ENCODE measurements around the gene MEGF6.

MEGF6 gene

DNA sequence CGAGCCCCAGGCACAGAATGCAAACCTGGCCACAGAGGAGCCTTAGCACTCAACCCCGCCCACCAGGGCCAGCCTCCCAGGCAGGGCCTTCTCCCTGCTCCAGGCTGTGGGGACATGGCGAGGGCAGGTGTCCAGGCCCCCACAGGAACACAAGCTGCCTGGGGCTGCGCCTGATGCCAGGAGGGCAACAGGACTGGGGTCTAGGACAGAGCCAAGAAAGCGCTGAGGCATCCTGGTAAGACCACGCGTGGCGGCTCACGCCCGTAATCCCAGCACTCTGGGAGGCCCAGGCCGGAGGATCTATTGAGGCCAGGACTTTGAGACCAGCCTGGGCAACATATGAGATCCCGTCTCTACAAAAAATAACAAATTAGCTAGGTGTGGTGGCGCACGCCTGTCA is 59.1 kb downstream of the MEGF6 start:
- DNase-seq = no peak

DNA sequence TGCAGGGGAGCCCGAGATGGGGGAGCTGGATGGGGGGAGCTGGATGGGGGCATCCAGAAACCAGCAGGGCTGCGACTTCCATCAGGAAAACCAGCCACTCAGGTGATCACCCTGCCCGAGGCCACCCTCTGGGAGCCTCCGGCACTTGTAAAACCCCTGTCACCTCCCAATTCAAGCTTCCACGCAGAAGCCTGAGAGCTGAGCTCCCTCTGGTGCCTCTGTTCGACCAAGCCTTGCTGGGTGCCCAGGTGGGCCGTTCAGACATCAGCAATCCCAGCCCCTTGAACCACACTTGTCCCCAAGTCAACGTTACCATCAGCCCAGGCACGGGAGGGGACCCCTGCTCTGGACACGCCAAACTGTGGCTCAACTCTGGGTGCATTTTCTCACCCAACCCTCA is 59.6 kb downstream of the MEGF6 start:
- DNase-seq = no peak

DNA sequence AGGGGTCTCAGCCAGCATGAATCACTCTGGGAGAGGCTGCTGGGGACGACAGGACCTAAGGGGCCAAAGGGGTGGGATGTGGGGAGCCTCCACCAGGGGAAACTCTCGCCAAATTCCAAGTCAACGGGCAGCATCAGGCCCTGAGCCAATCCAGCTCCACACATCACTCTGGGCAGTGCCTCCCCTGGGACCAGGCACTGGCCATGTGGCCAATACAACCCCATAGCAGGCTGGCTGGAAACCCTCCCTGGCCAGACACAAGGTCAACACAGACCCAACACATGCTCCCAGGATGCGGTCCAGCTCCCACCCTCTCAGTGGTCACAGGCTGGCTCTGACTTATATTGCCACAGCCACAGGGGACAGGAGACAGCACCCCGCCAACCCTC is 60.0 kb downstream of the MEGF6 start:
- no peak for DNase-seq

DNA sequence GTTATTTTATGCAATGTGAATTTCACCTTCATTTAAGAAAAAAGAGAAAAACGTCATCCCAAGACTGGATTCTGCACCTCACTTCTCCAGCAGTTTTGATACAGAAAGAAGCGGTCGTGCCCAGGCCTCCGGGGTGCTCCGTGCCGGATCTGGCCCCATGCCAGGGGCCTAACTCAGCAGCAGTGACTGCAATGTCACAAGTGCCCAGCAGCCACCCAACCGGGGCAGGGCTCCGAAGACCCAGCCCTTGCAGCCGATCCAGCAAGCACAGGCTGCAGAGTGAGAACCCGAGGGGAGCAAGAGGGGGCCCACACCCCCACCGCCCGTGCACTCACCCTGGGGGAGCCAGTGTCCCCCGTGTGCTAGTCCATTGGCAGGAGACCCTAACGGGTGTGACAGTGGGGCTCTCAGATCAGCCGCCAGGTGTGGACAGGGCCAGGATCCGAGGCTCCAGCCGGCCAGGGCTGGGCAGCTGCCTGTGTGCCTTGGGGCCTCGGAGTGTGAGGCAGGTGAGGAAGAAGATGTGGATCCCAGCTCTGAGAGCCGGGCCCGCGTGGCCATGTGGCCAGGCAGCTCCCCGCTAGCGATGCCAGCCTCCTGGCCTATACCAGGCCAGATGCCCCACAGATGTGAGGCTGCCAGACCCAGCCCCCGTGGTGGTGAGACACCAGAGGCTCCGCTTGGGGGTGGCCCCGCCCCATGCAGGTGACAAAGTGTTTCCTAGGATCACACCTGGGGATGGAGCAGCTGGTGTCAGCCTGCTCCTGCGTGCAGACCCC is 60.6 kb downstream of the MEGF6 start:
- DNase-seq = no peak

DNA sequence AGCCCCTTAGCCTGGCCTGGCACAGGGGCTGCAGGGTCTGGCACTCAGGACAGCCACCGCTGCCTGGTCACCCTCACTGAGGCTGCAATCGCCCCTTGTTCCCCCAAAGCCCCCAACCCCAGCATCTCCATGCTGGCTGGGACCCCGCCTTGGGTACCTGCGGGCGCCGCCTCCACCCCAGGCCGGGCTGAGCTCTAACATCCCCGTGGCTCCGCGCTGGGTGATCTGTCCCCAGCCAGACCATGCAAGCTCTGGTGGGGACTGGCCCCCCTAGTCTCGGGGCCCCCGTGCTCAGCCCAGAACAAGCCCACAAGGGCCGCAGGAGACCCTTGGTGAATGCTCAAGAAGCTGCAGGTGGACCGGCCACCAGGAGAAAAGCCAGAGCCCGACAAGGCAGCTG is 62.4 kb downstream of the MEGF6 start:
- DNase-seq = no peak

DNA sequence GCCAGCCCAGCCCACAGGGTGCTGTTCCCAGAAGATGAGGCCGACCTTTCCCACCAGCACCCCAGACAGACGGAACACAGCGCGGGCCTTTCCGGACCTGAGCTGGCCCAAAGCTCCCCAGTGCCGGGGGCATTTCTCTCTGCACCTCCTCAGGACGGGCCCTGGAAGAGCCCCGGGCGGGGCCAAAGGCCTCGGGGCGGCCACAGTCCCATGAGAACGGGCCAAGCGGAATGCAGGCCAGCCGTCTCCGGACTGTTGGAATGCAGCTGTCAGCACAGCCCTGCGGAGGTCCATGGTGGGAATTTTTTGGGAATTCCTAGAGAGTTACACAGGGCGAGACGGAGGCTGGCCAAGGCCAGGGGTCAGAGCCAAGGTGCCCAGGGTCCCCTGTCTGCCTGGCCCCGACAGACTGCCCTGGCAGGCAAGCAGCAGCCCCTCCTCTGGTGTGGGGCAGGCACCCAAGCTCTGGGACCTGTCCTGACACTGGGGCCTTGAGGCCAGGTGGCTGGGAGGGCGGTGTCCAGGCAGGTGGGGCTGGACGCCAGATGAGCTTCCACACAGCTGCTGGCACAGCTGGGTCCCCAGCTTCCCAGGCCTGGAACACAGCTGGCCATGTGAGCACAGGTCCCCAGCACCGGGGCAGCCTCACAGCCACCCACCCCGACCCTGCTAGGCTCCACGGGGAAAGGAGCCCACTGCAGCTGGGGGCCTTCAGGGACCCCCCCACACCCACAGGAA is 63.0 kb downstream of the MEGF6 start:
- no peak for DNase-seq

DNA sequence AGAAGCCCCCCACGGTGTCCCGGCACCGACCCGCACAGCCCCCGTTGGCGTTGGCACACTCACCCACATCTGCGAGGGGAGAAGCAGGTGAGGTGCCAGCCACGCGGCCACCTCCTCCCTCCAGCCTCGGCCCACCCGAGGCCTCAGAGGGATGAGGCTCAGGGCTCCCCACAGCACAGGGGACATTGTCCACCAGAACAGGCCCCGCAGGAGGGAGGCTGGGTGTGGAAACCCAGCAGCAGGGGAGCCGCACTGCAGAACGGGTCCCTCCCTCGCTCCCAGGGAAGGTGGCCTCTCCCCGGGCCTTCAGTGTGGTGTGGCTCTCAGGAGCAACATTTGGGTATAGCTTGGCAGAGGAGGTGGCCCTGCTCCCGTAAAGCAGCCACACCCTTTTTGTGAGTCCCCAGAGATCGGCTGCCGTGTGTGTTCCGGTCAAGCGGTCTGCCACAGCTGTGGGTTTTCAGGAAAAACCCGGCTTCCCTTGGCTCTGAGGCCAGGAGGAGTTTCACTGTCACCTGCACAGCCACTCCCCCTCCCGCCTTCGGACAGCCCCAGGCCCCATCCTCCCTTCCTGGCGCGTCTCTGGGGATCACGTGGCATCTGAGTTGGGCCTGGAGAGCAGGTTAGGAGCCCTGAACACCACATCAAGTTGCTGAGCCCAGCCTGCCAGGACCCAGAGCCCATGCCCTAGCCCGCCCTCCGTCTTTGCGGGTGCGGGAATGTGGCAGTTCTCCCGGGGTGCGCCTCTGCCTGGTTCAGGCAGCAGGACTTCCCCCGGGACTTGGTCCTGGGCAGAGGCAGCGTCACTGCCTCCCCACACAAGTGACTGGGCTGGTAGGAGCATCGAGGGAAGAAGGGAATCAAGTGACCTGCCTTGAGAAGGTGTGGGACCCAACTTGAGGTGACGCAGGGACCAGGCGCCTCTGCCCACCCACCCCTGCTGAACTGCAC is 64.0 kb downstream of the MEGF6 start:
- DNase-seq = no peak

DNA sequence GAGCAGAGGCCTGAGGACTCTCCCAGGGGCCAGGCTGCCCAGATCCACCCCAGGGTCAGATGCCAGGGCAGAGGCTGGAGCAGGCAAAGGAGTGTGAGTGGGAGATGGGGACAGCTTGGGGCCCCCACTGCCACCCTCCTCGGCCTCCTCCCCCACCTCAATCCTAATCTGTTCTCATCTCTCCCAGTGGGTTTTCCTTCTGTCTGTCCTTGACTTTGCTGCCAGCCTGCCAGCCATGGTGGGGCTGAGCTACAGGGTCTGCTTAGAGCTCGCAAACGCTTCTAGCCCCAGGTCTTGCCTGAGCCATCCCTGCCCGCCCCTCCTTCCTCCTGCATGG is 65.3 kb downstream of the MEGF6 start:
- DNase-seq = no peak

DNA sequence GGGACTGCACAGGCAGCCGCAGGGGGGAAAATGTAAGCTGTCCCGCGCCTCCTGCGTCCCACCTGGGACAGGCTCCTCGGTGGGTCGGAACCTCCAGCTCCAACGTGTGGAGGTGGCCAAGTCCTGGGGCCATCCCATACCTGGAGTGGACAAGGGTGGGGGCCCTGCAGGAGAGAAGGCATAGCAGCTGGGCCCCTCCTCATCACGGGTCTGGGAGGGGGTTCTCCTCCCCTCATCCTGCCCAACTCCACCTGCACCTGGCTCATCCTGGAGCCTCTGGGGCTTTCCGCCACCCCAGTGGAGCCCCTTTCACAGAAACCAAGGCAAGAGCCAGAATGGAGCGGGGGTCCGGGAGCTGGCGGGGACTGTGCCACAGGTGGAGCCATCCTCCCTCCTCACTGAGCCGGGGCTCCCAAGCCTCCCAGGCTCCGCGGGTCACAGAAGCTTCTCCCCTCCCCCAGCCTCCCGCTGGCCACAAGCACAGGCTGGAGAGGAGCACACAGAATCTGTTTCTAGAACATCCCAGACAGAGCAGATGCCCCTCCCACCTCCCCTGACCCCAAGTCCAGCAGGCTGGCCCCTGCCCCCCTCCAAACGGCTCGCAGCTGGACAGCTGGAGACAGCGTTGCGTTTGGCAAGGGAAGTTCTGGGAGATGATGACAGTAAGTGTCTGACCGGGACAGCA is 65.8 kb downstream of the MEGF6 start:
- DNase-seq = no peak

DNA sequence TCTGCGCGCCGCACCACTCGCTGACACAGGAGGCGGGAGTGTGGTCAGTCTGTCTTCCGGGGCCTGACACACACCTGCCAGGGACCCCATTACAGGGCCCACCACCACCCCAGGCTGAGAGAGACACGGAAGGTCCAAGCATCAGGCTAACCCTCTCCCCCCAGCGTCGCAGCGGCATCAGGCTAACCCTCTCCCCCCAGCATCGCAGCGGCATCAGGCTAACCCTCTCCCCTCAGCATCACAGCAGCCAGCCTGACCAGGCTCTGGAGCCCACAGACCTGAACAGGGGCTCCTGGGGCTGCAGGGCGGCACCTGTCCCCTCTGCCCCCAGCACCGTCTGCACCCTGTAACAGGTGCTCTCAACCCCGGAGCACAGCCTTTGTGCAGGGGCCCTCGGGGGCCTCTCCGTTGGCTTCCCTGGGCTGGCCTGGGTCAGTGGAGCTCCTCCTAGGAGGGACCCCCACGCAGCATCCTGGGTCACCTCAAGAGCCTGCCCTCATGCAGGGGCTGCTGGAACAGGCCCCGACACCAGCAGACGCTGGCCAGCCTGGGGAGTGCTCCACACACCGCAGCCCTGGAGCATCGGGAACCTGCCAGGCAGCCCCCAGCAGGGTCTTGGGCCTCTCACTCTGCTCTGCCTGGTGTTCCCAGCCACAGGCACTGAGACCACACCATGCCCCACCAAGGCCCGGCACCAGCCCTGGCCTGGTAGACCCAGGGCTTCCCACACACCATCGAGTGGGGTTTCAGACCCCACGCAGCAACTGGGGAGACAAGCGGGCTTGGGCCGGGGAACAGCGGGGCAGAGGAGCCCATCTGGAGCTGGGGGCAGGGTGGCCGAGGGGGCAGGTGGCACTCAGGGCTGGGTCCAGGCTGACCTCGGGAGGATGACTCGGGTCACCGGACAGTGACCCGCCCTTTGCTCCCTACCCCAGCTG is 67.0 kb downstream of the MEGF6 start:
- DNase-seq = no peak

DNA sequence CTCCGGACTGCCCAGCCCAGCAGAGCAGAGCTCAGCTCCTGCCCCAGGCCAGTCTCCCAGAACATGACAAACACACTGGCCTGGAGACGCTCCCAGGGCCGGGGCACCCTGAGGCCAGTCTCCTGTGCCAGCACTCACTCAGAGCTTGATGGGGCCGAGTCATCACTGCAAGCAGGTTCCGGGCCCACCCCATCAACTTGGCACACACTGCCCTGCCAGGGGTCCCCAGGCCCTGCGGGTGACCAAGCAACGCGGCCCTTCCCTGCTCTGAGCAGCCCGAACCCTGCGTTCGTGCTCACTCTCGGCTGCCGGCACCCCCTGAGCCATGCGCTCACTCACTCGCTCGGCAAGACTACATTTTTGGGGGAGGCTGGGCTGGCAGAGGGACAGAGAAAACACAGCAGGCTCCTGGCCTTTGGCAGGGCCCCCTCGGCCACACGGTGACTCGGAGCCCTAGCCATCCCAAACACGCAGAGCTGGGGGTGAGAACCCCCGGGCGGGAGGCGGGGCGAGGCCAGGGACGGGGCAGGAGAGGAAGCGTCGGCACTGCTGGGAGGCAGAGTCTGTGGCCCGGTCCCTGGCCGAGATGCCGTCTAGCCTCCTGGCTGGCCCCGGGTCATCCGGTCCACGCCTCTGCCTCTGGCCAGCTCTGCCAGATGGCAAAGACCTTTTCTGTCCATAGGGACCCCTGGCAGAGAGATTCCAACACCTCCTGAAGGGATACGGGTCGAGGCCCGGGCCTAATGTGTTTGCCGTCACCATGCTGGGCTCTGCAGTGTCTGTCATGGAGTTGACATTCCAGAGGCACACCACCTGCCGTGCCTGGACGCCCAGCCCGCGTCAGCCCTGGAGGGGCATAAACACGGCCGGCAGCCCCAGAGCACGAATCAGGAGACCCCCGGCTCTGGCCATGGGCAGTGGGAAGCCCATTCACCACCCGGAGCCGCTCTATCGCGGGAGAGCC is 68.0 kb downstream of the MEGF6 start:
- no peak for DNase-seq

DNA sequence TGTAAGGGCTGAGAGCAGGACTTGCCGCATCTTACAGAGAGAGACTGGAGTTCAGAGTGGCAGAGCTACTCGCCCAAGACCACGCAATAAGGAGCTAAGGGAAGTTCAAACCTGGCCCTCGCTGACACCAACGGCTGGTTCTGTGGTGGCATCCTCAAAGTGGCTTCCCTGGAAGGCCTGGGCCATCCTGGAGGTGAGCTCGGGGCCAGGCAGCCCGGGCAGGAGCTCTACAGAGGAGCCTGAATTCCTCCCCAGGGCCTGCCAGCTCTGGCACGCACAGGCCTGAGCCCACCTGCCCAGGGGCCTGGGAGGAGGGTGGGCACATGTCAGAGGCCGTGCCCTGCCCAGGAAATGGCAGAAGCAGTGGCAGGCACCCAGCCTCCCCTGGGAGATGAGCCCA is 68.6 kb downstream of the MEGF6 start:
- no peak for DNase-seq

DNA sequence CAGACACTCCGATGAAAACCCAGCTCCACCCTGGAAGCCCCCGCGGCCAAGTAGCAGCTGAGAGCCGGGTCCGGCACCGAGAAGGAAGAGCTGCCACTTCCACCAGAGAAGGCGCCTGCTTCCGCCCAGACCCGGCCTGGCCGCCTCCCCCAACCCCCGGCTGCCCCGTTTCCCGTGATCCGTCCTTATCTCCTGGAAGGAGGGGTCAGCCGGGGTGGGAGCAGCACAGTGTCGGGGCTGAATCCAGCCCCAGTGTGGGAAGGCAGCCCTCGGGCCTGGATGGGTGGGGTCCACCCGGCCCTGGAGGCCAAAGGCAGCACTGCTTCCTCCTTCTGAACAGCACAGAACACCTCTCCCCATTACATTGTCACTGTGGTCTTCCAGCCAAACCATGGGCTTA is 69.4 kb downstream of the MEGF6 start:
- DNase-seq = no peak

DNA sequence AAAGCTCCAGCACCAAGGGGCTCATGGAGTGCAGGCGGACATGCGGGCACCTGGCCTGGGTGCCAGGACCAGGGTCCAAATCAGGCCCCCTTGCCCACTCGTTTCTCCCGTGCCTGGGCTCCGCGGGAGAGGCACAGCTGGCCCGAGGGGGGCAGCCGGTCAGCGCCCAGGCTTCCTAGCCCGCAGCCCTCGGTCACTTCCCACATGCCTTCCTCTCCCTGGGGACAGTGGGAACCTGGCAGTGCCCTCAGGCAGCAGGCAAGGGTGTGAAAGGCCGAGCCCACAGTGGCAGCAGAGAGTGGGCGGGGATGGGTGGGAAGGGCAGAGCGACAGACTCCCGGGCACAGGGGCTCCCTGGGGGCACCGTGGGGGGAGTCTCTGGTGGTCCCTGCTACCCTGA is 69.8 kb downstream of the MEGF6 start:
- DNase-seq = no peak

DNA sequence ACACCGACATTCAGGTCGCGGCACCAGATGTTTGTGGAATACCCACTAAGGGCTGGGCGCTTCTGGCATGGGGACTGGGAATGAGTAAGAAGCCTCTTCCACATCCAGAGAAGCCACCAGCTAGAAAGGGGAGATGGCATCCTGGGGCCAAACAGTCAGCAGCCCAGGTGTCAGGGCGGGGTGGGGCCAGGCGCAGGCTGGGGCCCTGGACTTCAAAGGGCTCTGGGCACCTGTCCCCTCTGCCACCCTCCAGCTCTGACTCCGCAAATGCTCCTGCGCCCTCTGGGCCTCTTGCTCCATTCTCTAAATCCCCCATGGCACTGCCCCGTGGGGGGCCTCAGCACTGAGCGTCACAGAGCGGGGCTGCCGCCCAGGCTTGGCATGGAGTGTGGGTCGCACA is 70.4 kb downstream of the MEGF6 start:
- no peak for DNase-seq

DNA sequence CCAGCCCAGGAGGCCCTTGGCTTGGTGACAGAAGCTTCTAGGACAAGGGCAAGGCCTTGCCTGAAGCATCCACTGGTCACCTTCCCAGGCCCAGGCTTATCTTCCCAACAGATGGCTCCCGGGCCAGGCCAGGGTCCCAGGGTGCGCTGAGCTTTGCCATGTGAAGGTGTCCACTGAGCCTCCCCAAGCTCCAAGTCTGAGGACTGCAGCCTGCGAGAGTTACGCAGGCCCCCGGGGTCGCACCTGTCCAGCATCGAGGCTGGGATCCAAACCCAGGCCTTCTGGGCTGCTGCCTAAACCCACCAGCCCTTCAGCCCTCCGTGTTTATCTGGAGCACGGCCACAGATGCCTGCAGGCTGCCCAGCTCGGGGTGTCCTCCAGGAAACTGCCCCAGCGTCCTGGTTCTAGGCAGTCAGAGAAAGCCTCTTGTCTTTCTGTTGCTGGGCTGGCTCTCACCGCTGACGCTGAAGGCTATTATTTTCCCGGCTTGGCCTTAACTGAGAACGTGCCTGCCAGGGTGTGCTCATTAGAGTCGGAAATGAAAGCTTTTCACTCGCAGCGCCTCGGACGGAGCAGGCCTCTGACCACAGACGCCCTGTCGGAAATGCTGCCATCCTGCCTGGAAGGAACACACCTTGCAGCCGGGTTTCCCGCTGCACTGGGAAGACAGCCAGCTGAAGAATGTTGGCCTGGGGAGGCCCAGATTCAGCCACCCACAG is 71.4 kb downstream of the MEGF6 start:
- no peak for DNase-seq

DNA sequence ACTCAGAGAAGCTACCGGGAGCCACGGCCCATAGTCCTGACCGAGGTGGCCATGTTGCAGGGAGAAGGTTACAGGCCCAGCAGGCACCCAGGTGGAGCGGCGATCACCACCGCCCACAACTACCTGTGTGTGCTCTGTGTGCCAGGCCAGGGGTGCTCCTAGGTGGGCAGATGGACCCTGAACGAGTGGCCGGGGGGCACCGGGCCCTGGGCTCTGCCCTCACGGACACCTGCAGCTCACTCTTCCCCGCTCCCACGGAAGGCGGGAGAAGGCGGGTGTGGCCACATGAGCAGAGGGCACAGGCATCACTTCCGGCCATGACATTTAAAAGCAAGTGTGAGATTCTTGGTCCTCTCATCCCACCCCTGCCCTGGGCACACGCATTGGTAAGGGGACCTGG is 73.9 kb downstream of the MEGF6 start:
- DNase-seq = no peak

DNA sequence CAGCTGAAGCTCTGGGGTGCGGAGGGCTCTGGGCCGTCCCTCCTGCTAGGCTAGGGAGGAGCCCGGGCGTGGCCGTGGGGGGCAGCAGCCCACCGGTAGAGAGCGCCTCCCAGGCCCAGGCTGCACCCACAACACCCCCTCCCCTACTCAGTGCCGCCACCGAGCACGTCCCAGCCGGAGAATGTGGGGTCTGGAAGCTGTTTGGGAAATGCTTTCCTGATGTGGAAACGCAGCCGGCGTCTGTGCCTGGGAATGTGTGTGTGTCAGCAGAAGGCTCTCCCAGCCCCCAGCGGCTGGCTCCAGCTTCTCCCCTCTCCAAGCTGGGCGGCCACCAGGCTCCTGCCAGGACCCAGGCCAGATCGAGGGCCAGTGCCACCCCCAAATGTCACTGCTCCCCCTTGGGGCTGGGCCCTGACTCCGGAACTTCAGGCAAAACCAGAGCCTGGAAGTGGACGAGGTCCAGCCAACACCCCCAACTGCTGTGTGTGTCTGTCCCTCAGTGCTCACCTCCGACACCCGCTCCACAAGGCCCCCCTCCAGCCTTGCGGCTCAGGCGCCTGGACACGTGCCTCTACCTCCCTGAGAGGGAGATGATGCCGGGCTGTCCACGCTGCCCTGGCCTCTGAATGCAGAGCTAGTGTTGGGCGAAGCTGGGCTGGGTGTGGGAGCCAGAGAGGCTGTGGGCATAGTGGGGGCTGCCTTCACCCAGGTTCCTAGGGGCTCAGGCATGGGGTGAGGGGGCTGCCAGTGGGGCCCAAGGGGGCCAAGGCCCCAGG is 74.7 kb downstream of the MEGF6 start:
- DNase-seq = no peak

DNA sequence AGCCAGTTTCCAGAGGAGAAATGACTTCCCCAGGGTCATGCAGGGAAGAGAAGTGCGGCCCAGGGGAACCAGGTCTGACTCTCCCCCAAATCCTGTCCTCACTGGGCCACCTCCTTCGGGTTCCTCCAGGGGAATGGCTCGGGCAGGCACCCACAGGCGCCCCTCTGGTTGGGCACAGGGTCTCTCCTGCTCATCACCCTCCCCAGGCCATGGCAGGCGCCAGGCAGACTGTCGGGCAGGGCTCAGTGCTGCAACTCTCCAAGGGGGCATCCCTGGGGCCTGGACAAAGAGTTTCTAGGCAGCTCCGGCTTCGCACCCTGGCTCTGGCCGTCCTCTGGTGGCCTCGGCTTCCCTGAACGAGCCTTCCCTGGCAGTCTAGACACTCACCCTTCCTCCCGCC is 75.6 kb downstream of the MEGF6 start:
- no peak for DNase-seq
